ENCODE results near the gene FSTL4. TPM values are rescaled to one million over a fixed set of nuclear protein-coding genes. Genes with fewer than 3 reads are reported as not detected.
A peak's percentile ranks its signal among the peaks of the same experiment; 100 is the strongest.

FSTL4 gene
- total and polyA plus RNA-seq, 8 donors: 0.11 to 2.9 (median 0.22) TPM

DNA sequence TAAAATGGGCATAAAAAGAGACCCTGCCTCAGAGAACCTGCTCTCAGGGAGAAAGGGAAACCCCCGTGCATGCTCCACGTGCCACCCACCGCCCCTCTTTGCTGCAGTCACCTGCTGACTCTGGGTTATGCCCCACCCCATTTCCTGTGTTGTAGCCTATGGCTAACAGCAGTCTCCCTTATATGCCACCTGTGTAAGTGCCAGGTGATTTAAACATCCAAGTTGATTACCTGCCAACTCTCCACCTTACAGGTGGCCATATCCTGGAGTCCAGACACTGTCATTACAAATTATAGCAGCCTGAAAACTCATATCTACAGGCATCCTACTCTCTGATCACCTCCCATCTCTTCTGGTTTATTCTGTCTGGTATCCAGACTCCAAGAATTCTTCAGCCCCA is 318.0 kb downstream of the FSTL4 start:
- Histone ChIP-seq H3K4me3 (no peak overlapping the region), H3K27ac (no peak overlapping the region), H3K9me3 (no peaks in the 10 kb centered on the region), H3K4me1 (no peaks in the 10 kb centered on the region), H3K36me3 (no peaks in the 10 kb centered on the region), H3K27me3 (no peaks in the 10 kb centered on the region)
- ATAC-seq (no peak), DNase-seq (no peak)
- intact Hi-C loops (cut with DNase I): no loop called here
- TF ChIP-seq, protein P1, sequence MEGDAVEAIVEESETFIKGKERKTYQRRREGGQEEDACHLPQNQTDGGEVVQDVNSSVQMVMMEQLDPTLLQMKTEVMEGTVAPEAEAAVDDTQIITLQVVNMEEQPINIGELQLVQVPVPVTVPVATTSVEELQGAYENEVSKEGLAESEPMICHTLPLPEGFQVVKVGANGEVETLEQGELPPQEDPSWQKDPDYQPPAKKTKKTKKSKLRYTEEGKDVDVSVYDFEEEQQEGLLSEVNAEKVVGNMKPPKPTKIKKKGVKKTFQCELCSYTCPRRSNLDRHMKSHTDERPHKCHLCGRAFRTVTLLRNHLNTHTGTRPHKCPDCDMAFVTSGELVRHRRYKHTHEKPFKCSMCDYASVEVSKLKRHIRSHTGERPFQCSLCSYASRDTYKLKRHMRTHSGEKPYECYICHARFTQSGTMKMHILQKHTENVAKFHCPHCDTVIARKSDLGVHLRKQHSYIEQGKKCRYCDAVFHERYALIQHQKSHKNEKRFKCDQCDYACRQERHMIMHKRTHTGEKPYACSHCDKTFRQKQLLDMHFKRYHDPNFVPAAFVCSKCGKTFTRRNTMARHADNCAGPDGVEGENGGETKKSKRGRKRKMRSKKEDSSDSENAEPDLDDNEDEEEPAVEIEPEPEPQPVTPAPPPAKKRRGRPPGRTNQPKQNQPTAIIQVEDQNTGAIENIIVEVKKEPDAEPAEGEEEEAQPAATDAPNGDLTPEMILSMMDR (IDR thresholded peaks at IDR 0.05): no peak

DNA sequence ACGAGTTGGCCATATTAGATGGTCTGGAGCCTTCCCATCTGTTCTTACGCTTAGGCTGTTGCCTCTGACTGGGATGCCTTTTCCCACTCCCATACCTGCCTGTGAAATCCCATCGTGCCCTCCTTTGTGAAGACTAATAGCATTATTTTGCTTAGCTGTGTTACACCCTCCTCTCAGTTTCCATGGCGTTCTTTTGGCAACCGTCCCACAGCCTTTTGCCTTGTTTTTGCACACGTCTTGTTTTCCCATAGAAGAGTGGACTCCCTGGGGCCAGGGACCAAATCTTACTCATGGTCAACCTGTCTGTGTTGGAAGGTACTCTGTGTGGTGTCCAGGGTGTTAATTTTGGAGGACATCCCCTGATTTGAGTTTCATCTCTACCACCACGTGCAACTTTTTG is 318.4 kb downstream of the FSTL4 start:
- H3K36me3 ChIP-seq: no peaks in the 10 kb centered on the region
- TF ChIP-seq, protein P1 (IDR thresholded peaks at IDR 0.05): no peak
- no peaks in the 10 kb centered on the region for H3K9me3 ChIP-seq
- no peaks in the 10 kb centered on the region for H3K27me3 ChIP-seq
- no peak for DNase-seq
- no peak for ATAC-seq
- no peaks in the 10 kb centered on the region for H3K4me1 ChIP-seq
- H3K4me3 ChIP-seq: no peak overlapping the region
- intact Hi-C loops (cut with DNase I): no loop called here
- H3K27ac ChIP-seq: no peak overlapping the region

DNA sequence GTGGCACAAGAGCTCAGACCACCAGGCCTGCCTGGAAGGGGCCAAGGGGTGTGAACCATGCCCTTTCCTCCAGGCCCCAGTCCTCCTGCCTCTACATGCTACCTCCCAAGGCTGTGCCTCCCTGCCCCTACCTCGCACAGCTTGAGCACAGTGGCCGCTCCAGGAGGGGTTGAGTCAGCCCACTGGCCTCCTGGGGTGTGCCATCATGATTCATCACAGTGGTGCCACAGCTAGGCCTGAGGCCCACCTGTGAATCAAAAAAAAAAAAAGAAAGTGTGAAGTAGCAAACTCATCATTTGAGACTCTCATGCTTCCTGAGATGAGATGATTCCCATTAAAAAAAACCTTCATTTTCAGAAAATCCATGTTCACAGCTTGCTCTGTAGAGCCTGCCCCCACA is 320.0 kb downstream of the FSTL4 start:
- H3K4me3 ChIP-seq: no peak overlapping the region
- no peak for ATAC-seq
- H3K27ac ChIP-seq: no peak overlapping the region
- H3K4me1 ChIP-seq: no peaks in the 10 kb centered on the region
- TF ChIP-seq, protein P1 (IDR thresholded peaks at IDR 0.05): no peak
- H3K27me3 ChIP-seq: no peaks in the 10 kb centered on the region
- H3K36me3 ChIP-seq: no peaks in the 10 kb centered on the region
- no peaks in the 10 kb centered on the region for H3K9me3 ChIP-seq
- no peak for DNase-seq
- intact Hi-C loops (cut with DNase I): no loop called here

DNA sequence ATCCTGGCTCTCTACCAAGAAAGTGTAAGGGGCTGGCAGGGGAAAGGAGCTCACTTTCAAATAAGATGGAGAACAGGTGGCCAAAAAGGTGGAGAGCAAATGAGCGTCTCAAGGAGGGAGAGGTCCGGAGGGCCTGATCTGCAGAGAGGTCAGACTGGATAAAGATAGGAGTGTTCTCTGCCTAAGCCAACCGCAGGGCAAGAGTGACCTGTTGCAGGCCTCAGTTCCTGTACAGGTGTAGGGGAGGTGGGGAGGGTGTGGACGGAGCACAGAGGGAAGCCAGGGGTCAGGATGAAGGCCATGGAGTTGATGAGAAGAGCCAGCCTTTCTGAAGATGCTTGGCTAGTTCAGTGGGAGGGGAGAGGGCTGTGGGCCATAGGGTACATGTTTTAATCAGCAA is 320.8 kb downstream of the FSTL4 start:
- Histone ChIP-seq H3K4me1 (no peaks in the 10 kb centered on the region), H3K27ac (no peak overlapping the region), H3K9me3 (no peaks in the 10 kb centered on the region), H3K27me3 (no peaks in the 10 kb centered on the region), H3K36me3 (no peaks in the 10 kb centered on the region), H3K4me3 (no peak overlapping the region)
- intact Hi-C loops (cut with DNase I): no loop called here
- ATAC-seq: no peak
- no peak for DNase-seq
- TF ChIP-seq, protein P1 (IDR thresholded peaks at IDR 0.05): no peak

DNA sequence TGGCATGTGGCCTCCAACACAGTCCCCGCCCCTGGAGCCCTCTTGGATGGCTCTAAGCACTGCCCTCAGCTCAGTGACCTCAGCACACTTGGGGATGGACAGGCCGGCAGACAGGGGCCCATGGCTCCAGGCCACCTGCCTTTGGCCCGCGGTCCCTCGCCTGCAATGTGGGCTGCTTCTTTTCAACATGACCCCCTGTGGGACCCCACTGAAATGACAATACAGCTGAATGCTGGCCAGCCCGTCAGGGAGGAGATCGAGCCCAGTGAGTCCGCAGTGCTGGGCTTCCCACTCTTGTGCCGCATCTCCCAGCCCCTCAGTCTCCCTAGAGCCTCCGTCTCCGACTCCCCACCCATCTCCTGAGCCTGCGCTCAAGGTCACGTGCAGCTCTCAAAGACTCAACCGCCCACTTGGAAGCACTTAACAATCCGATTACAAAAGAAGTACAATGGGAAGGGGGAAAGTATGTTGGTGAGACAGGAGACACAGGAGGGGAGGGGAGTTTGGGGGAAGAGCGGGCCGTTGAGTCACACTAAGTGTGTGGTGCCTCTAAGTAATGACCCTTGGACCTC is 321.6 kb downstream of the FSTL4 start:
- Histone ChIP-seq H3K4me1 (no peaks in the 10 kb centered on the region), H3K27ac (no peak overlapping the region), H3K9me3 (no peaks in the 10 kb centered on the region), H3K27me3 (no peaks in the 10 kb centered on the region), H3K4me3 (no peak overlapping the region), H3K36me3 (no peaks in the 10 kb centered on the region)
- intact Hi-C loops (cut with DNase I): no loop called here
- DNase-seq: peak in 1 of 4 donors; percentile 26
- peak; percentile 43 for ATAC-seq
- TF ChIP-seq, protein P1 (IDR thresholded peaks at IDR 0.05): no peak
